ENCODE results near the gene RRAGD.
A peak's percentile ranks its signal among the peaks of the same experiment; 100 is the strongest.

RRAGD gene

DNA sequence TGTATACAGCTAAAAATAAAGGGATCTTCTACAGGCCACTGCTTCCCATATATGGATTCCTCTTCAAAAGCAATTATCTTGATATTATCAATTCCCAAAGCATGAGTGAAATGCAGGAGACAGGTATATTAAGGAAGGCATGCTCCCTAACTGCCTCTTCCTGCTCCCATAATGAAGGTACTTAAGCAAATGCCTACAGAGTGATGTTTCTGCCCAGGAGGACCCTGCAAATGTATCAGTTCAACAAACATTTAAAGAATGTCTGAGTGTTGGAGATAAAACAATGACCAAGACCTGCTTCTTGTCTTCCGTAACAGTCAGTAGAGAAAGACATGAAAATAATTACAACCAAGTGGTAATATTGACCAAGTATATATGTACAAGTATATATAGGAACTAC, 63.7 kb downstream of the RRAGD start:
- peak overlapping the region; percentile 7 for H3K27ac ChIP-seq (ENCODE audit: insufficient read depth, low read length, poor library complexity, severe bottlenecking)
- no peaks in the 10 kb centered on the region for H3K36me3 ChIP-seq (ENCODE audit: control insufficient read depth, insufficient read depth, low read length)
- H3K27me3 ChIP-seq (replicated peaks; ENCODE audit: control insufficient read depth, insufficient read depth, low read length, poor library complexity, severe bottlenecking) = no peaks in the 10 kb centered on the region
- H3K4me1 ChIP-seq (ENCODE audit: control insufficient read depth, insufficient read depth, low read length, poor library complexity, severe bottlenecking) = peaks cover 14% of the 10 kb centered on the region
- no peaks in the 10 kb centered on the region for H3K9me3 ChIP-seq (ENCODE audit: control insufficient read depth, low read length)
- H3K4me3 ChIP-seq (ENCODE audit: insufficient read depth, low read depth, low read length, poor library complexity, severe bottlenecking) = no peak overlapping the region
- DNase-seq = no peak

DNA sequence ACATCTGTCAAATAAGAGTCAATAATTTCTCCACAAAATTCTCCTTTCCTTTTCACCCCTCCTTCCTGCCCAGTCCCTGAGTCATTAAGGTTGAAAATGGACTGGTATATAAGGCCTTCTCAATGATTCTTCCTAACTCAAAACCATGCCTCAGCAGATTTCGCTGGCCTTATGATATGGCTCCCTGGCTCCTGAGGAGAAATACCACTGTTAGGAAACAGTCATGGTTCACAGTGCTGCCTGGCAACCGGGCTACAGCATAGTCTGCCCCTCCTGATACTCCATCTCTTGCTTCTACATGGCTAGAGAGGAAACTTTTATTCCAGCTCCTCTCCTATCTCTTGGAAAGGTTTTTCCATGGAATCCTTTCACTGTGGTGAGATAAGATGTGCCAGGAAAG, 64.2 kb downstream of the RRAGD start:
- Histone ChIP-seq H3K9me3 (ENCODE audit: control insufficient read depth, low read length) (no peaks in the 10 kb centered on the region), H3K4me3 (ENCODE audit: insufficient read depth, low read depth, low read length, poor library complexity, severe bottlenecking) (no peak overlapping the region), H3K27me3 (replicated peaks; ENCODE audit: control insufficient read depth, insufficient read depth, low read length, poor library complexity, severe bottlenecking) (no peaks in the 10 kb centered on the region), H3K36me3 (ENCODE audit: control insufficient read depth, insufficient read depth, low read length) (no peaks in the 10 kb centered on the region), H3K27ac (ENCODE audit: insufficient read depth, low read length, poor library complexity, severe bottlenecking) (peak overlapping the region; percentile 7), H3K4me1 (ENCODE audit: control insufficient read depth, insufficient read depth, low read length, poor library complexity, severe bottlenecking) (peaks cover 12% of the 10 kb centered on the region)
- DNase-seq = no peak

DNA sequence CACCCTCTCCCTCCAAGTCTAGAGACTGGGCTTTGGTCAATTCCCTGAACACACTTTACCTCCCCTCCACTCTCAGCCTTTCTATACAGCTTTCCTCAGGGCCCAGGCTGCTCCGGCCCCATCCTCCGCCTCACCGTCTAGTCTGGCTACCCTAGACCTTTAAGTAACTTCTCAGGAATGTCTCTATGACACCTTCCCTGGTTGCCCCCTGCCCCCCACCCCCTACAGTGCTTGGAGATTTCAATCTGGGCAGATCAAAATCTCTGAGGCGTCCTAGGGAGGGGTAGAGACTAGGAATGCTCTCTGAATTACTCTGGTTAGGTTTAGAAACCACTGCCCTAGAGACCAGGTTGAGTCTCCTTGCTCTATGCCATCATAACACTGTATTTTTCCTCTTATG, 65.6 kb downstream of the RRAGD start:
- Histone ChIP-seq H3K36me3 (ENCODE audit: control insufficient read depth, insufficient read depth, low read length) (peaks cover 9% of the 10 kb centered on the region), H3K4me3 (ENCODE audit: insufficient read depth, low read depth, low read length, poor library complexity, severe bottlenecking) (no peak overlapping the region), H3K9me3 (ENCODE audit: control insufficient read depth, low read length) (no peaks in the 10 kb centered on the region), H3K27ac (ENCODE audit: insufficient read depth, low read length, poor library complexity, severe bottlenecking) (no peak overlapping the region), H3K4me1 (ENCODE audit: control insufficient read depth, insufficient read depth, low read length, poor library complexity, severe bottlenecking) (peaks cover 10% of the 10 kb centered on the region), H3K27me3 (replicated peaks; ENCODE audit: control insufficient read depth, insufficient read depth, low read length, poor library complexity, severe bottlenecking) (no peaks in the 10 kb centered on the region)
- no peak for DNase-seq

DNA sequence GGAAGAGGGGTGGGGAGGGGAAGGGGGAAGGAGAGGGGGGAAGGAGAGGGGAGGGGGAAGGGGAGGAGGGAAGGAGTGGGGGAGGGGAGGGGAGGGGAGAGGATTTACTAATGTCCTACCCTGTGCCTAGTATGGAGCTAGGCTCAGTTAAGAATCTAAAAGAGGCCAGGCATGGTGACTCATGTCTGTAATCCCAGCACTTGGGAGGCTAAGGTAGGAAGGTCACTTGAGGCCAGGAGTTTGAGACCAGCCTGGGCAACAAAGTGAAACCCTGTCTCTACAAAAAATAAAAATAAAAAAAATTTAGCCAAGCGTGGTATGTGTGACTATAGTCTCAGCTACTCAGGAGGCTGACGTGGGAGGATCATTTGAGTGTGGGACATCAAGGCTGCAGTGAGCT, 72.5 kb downstream of the RRAGD start:
- no peaks in the 10 kb centered on the region for H3K4me1 ChIP-seq (ENCODE audit: control insufficient read depth, insufficient read depth, low read length, poor library complexity, severe bottlenecking)
- no peak overlapping the region for H3K27ac ChIP-seq (ENCODE audit: insufficient read depth, low read length, poor library complexity, severe bottlenecking)
- no peak for DNase-seq
- H3K36me3 ChIP-seq (ENCODE audit: control insufficient read depth, insufficient read depth, low read length) = peaks cover 40% of the 10 kb centered on the region
- no peaks in the 10 kb centered on the region for H3K9me3 ChIP-seq (ENCODE audit: control insufficient read depth, low read length)
- no peaks in the 10 kb centered on the region for H3K27me3 ChIP-seq (replicated peaks; ENCODE audit: control insufficient read depth, insufficient read depth, low read length, poor library complexity, severe bottlenecking)
- no peak overlapping the region for H3K4me3 ChIP-seq (ENCODE audit: insufficient read depth, low read depth, low read length, poor library complexity, severe bottlenecking)

- no peak for DNase-seq
- H3K9me3 ChIP-seq (ENCODE audit: control insufficient read depth, low read length) = no peaks in the 10 kb centered on the region
- H3K4me1 ChIP-seq (ENCODE audit: control insufficient read depth, insufficient read depth, low read length, poor library complexity, severe bottlenecking) = no peaks in the 10 kb centered on the region
- H3K4me3 ChIP-seq (ENCODE audit: insufficient read depth, low read depth, low read length, poor library complexity, severe bottlenecking) = no peak overlapping the region
- peaks cover 40% of the 10 kb centered on the region for H3K36me3 ChIP-seq (ENCODE audit: control insufficient read depth, insufficient read depth, low read length)
- no peaks in the 10 kb centered on the region for H3K27me3 ChIP-seq (replicated peaks; ENCODE audit: control insufficient read depth, insufficient read depth, low read length, poor library complexity, severe bottlenecking)
- H3K27ac ChIP-seq (ENCODE audit: insufficient read depth, low read length, poor library complexity, severe bottlenecking) = no peak overlapping the region
Observed at GRCh38 chr6:89335164-89335563, 76.9 kb downstream of the RRAGD start.

DNA sequence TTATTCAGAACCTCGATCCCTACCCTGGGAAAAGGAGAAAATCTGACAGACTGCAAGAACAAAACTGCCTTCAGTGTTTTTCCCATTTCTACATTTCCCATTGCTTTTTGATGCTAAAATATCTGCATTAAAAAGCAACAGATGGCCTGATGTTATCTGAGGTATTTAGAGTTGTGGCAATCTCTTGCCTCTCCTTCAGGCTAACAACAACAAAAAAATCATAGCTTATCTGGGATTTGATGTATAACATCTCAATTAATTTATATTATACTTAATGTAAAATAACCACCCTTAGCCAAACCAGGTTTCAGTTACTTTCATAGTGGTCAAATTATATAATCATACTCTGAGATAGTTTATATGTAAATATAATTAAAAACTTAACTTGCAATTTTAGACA, 81.2 kb downstream of the RRAGD start:
- no peak overlapping the region for H3K4me3 ChIP-seq (ENCODE audit: insufficient read depth, low read depth, low read length, poor library complexity, severe bottlenecking)
- DNase-seq = no peak
- peaks cover 43% of the 10 kb centered on the region for H3K36me3 ChIP-seq (ENCODE audit: control insufficient read depth, insufficient read depth, low read length)
- no peaks in the 10 kb centered on the region for H3K9me3 ChIP-seq (ENCODE audit: control insufficient read depth, low read length)
- no peaks in the 10 kb centered on the region for H3K4me1 ChIP-seq (ENCODE audit: control insufficient read depth, insufficient read depth, low read length, poor library complexity, severe bottlenecking)
- no peak overlapping the region for H3K27ac ChIP-seq (ENCODE audit: insufficient read depth, low read length, poor library complexity, severe bottlenecking)
- H3K27me3 ChIP-seq (replicated peaks; ENCODE audit: control insufficient read depth, insufficient read depth, low read length, poor library complexity, severe bottlenecking) = no peaks in the 10 kb centered on the region

DNA sequence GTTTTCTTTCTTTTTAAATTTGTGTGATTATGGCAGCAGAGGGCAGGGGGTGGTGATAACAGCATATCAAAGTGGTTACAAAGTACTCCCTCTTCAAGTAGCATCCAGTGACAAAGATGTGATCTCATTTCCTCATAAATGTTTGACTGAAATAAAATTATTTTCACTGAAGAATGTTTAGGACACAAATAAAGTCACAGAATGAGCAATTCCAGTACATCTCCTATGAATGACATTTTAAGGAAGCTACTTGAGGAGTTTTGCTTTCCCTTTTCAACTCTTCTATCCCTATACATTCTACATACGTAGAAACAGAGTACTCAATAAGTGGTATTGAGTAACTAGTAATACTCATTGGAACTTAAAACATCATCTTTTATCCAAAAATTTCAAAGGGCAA, 83.1 kb downstream of the RRAGD start:
- peaks cover 34% of the 10 kb centered on the region for H3K36me3 ChIP-seq (ENCODE audit: control insufficient read depth, insufficient read depth, low read length)
- H3K4me1 ChIP-seq (ENCODE audit: control insufficient read depth, insufficient read depth, low read length, poor library complexity, severe bottlenecking) = no peaks in the 10 kb centered on the region
- H3K27me3 ChIP-seq (replicated peaks; ENCODE audit: control insufficient read depth, insufficient read depth, low read length, poor library complexity, severe bottlenecking) = no peaks in the 10 kb centered on the region
- no peaks in the 10 kb centered on the region for H3K9me3 ChIP-seq (ENCODE audit: control insufficient read depth, low read length)
- H3K4me3 ChIP-seq (ENCODE audit: insufficient read depth, low read depth, low read length, poor library complexity, severe bottlenecking) = no peak overlapping the region
- no peak for DNase-seq
- no peak overlapping the region for H3K27ac ChIP-seq (ENCODE audit: insufficient read depth, low read length, poor library complexity, severe bottlenecking)

DNA sequence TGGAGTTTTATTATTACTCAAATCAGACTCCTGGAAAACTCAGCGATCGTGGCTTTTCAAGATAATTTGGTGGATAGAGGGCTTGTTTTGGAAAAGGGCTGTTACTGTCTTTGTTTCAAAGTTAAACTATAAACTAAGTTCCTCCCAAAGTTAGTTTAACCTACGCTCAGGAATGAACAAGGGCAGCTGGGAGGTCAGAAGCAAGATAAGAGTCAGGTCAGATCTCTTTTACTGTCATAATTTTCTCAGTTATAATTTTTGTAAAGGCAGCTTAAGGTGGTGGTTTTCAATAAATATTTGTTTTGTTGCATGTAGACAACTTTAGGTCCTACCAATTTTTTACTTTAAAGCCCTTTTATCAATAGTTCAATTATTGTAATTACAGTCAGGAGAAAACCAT, 87.8 kb downstream of the RRAGD start:
- H3K9me3 ChIP-seq (ENCODE audit: control insufficient read depth, low read length) = no peaks in the 10 kb centered on the region
- H3K4me3 ChIP-seq (ENCODE audit: insufficient read depth, low read depth, low read length, poor library complexity, severe bottlenecking) = no peak overlapping the region
- H3K27ac ChIP-seq (ENCODE audit: insufficient read depth, low read length, poor library complexity, severe bottlenecking) = no peak overlapping the region
- DNase-seq = no peak
- no peaks in the 10 kb centered on the region for H3K4me1 ChIP-seq (ENCODE audit: control insufficient read depth, insufficient read depth, low read length, poor library complexity, severe bottlenecking)
- peaks cover 15% of the 10 kb centered on the region for H3K36me3 ChIP-seq (ENCODE audit: control insufficient read depth, insufficient read depth, low read length)
- no peaks in the 10 kb centered on the region for H3K27me3 ChIP-seq (replicated peaks; ENCODE audit: control insufficient read depth, insufficient read depth, low read length, poor library complexity, severe bottlenecking)

- Histone ChIP-seq H3K27ac (ENCODE audit: insufficient read depth, low read length, poor library complexity, severe bottlenecking) (no peak overlapping the region), H3K36me3 (ENCODE audit: control insufficient read depth, insufficient read depth, low read length) (peaks cover 8% of the 10 kb centered on the region)
- DNase-seq = no peak
Observed at GRCh38 chr6:89323511-89323971, 88.5 kb downstream of the RRAGD start.

GRCh38 chr6:89321131-89321970, 90.7 kb downstream of the RRAGD start:
- Histone ChIP-seq H3K9me3 (ENCODE audit: control insufficient read depth, low read length) (no peaks in the 10 kb centered on the region), H3K4me1 (ENCODE audit: control insufficient read depth, insufficient read depth, low read length, poor library complexity, severe bottlenecking) (no peaks in the 10 kb centered on the region), H3K27ac (ENCODE audit: insufficient read depth, low read length, poor library complexity, severe bottlenecking) (no peak overlapping the region), H3K4me3 (ENCODE audit: insufficient read depth, low read depth, low read length, poor library complexity, severe bottlenecking) (no peak overlapping the region), H3K27me3 (replicated peaks; ENCODE audit: control insufficient read depth, insufficient read depth, low read length, poor library complexity, severe bottlenecking) (no peaks in the 10 kb centered on the region), H3K36me3 (ENCODE audit: control insufficient read depth, insufficient read depth, low read length) (no peaks in the 10 kb centered on the region)
- no peak for DNase-seq

More at GRCh38 chr6:89323511-89323971, 88.5 kb downstream of the RRAGD start:
- Histone ChIP-seq H3K9me3 (ENCODE audit: control insufficient read depth, low read length) (no peaks in the 10 kb centered on the region), H3K27me3 (replicated peaks; ENCODE audit: control insufficient read depth, insufficient read depth, low read length, poor library complexity, severe bottlenecking) (no peaks in the 10 kb centered on the region), H3K4me3 (ENCODE audit: insufficient read depth, low read depth, low read length, poor library complexity, severe bottlenecking) (no peak overlapping the region), H3K4me1 (ENCODE audit: control insufficient read depth, insufficient read depth, low read length, poor library complexity, severe bottlenecking) (no peaks in the 10 kb centered on the region)
